Panc1 (cell line): Measurements from ENCODE around the gene IL17REL.

ENCODE experiments used
- POLR2AphosphoS5 ChIP-seq: IDR thresholded peaks from 2 replicates; pipeline ENCODE4 v1.6.1; 2012; ENCODE audit warnings: mild to moderate bottlenecking, low read depth, low read length, moderate library complexity
- TF ChIP-seq, protein P1 (sequence below): fragments of 450-650 bp; IDR thresholded peaks from 2 replicates; pipeline ENCODE4 v1.5.1; 2017; ENCODE audit warnings: mild to moderate bottlenecking

DNA sequence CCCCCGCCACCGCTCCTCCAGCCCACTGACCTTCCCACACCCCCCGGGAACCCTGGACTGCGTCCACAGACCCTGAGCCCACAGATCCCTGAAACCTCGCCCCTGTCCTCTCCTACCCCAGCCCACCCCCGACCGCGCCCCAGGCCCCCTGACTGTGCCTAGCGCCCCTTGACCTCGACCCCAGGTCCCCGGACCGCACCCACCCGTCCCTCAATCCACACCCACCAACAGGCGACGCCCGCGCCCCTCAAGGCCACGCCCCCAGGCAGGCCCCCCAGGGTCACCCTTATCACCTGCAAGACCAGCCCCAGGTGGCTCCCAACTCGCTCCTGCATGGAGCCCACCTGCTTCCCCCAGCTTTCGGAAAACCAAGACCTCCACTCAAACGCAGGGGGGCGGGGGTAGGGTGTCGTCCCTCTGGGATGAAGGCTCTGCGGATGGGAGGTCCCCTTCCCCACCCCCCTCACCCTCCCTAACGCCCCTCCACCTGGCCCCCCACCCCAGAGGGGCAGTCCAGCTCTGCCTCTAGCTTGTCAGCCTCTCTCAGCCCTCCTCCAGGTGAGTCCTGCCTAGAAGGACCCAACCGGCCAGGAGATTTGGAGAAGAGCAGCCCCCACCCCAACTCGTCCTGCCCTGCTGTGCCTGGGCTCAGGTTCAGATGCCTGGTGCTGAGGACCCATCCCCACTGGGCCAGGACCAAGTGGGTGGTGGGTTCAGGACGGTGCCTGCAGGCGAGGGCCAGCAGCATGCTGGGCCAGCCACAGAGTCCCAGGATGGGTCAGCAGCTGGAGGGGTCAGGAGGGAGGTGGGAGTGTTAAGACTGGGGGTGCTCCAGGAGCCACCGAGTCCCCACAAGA is 3.1 kb upstream of the IL17REL start:
- TF ChIP-seq, protein P1, sequence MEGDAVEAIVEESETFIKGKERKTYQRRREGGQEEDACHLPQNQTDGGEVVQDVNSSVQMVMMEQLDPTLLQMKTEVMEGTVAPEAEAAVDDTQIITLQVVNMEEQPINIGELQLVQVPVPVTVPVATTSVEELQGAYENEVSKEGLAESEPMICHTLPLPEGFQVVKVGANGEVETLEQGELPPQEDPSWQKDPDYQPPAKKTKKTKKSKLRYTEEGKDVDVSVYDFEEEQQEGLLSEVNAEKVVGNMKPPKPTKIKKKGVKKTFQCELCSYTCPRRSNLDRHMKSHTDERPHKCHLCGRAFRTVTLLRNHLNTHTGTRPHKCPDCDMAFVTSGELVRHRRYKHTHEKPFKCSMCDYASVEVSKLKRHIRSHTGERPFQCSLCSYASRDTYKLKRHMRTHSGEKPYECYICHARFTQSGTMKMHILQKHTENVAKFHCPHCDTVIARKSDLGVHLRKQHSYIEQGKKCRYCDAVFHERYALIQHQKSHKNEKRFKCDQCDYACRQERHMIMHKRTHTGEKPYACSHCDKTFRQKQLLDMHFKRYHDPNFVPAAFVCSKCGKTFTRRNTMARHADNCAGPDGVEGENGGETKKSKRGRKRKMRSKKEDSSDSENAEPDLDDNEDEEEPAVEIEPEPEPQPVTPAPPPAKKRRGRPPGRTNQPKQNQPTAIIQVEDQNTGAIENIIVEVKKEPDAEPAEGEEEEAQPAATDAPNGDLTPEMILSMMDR = no peak
- no peak for TF ChIP-seq POLR2AphosphoS5
